GM19328 (cell line): ENCODE results near the gene DOCK6.

Experiments
- ATAC-seq: cut with Tn5 transposase; IDR thresholded peaks from one replicate; pipeline ENCODE4 v1.9.1; 2021; ENCODE audit warnings: mild to moderate bottlenecking, moderate library complexity; ENCODE audit not compliant: unreplicated experiment

DOCK6 gene

GRCh38 chr19:11261971-11262839 is at the start of gene DOCK6:
DOCK6 (minus strand) TSS chr19:11262524; CDS start chr19:11262440, 84 bp downstream.
- no peak for ATAC-seq

DNA sequence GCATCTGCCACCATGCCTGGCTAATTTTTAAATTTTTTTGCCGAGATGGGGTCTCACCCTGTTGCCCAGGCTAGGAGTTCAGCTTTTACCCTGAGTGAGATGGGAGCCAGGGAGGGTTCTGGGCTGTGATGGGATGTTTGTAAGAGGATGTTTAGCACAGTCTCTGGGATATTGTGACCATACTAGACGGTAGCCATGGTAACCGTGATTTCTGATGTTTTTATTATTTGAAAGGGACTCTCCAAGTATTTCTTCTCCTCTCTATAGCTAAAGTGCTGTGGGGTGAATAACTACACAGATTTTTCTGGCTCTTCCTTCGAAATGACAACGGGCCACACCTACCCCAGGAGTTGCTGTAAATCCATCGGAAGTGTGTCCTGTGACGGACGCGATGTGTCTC is 44.0 kb upstream of the DOCK6 start:
- no peak for ATAC-seq

GRCh38 chr19:11304936-11305335 is 42.6 kb upstream of the DOCK6 start:
- no peak for ATAC-seq

DNA sequence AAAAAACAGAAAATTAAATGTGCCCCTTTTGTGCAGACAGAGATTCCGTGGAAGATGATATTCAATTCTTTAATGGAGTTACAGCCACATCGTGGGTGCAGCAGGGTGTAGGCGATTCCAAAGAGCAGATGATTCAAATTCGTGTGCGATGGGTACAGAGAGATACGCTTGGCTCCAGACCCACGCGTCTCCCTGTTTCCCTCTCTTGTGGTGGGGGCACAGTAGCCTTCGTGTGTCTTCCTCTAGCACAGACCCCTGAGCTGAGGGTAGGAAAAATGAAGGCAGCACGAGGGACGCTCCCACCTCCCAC is 38.4 kb upstream of the DOCK6 start:
- no peak for ATAC-seq

DNA sequence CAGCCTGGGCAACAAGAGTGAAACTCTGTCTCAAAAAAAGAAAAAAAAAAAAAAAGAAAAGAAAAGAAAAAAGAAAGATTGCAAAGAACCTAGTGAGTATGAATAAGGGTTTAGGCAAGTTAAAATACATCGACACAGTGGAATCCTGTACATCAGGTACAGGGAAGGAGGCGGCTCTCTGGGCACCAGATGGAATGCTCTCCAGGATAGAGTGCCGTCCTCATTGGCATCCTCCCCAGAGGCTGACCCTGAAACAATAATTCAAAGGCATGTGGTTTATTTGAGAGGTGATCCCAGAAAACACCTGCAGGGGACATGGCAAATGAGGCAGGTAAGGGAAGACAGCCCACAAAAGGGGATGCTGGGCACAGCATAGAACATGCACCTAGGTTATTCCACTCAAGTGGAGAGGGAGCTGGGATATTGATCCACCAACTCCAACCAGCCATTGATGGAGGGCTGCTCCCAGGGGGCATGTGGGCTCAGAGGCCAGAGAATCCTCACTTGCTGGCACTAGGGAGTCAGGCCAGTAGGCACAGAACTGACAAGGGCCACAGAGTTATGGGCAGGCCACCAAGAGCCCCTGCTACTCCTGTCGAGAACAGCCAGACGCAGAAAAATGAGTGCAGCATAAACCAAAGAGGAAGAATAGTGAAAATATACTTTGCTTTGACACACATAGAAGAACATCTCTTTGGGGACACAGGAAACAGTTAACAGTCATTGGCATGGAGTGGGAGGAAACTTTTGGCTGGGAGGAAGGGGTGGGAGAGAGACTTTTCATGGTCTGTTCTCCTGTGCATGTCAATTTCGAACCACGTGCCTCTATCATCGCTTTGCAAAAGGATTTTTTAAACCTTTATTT is 37.9 kb upstream of the DOCK6 start:
- no peak for ATAC-seq

DNA sequence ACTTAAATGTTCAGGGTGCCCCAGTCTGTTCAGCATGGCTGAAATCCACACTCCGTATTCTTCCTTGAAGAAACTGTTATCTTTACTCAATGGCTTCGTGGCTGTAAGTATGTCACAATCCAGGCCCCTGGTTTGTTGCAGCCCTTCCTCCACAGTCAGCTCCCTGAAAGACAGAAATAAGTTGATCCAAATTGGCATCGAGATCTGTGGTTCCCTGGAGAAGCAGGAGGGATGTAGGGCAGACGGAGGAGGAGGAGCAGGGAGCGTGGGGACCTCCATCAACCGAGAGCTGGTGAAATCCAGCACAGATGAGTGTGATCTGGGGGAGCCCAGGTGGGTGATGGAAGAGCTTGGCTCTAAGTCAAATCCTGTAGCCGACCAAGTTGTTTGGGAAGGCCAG is 33.9 kb upstream of the DOCK6 start:
- ATAC-seq: no peak

DNA sequence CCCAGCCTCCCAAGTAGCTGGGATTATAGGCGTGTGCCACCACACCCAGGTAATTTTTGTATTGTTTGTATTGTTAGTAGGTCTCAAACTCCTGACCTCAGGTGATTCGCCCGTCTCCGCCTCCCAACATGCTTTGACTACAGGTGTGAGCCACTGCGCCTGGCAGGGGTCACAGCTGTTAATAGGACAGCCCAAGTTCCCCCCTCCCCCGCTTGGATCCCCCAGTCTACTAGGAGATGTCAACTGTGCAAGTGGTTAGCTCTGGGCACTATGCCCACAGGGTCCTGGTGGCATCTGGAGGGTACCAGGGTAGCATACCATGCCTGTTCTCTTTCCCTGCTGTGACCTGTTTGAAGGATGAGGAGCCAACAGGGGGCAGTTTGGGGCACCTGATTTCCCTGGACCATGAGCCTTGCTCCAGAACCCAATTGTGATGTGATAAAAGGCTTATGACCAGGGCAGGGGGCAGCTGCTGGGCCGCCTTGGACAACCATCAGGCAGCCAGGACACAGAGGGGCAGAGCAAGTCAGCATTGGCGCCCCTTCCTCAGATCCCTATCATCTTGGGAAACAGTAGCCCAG is 33.4 kb upstream of the DOCK6 start, which contains the start of gene TSPAN16:
Gene TSPAN16 (plus strand): TSS at position 496 of the 581 bp plus-strand sequence. CDS start 138 bp downstream, outside the sequence.
- ATAC-seq: no peak

DNA sequence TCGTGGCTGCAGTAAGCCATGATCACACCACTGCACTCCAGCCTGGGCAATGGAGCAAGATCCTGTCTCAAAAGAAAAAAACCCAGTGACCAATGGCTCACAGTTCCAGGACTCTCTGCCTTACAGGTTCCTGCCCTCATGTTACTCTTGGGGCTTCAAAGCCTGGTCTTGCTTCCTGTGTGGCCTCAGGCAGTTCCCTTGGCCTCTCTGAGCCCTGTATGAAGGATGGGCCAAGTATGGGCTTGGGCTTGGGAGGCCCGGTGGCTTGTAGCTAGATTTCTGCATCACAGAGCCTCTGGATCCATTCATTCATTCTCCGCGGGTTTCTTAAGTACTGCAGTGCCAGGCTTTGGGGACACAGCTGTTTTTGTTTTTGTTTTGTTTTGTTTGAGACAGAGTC is 32.9 kb upstream of the DOCK6 start:
- ATAC-seq: no peak

GRCh38 chr19:11293433-11294389 is 31.4 kb upstream of the DOCK6 start:
- no peak for ATAC-seq

DNA sequence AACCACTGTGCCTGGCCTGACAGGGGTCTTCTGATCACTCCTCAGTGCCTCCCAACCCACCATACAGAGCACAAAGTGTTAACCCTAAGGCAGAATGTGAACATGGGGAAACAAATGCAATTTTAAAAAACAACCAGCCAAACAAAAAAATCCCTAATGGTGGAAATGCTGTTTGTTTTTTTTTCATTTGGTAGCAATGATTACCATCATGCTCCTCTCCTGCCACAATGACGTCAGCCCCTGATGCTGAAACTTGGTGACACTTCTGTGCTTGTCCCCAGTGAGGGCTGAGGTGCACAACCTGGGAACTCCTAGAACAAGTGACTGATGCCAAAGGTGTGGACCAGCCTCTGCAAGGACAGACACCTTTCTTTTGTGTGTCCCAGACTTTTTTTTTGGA is 29.7 kb upstream of the DOCK6 start:
- ATAC-seq: no peak

GRCh38 chr19:11291415-11291814 is 29.1 kb upstream of the DOCK6 start:
- no peak for ATAC-seq

DNA sequence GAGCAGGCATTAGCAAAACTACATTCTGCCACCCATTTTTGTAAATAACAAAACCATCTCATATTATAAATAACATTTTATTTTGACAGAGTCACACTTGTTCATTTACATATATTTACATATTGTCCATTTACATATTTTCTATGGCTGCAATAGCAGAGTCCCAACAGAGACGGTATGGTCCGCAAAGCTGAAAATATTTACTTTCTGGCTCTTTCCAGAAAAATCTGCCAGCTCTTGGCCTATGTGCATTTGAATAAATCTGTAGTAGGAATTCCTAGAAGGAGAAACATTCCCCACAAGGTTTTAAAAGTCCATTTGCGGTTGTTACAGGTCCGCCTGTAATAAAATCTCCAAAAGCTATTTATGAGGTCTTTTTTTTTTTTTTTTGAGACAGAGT is 27.9 kb upstream of the DOCK6 start:
- no peak for ATAC-seq

- ATAC-seq: no peak
These were observed 26.0 kb upstream of the DOCK6 start for GRCh38 chr19:11288349-11288748.

- no peak for ATAC-seq
These were observed 24.1 kb upstream of the DOCK6 start for GRCh38 chr19:11286312-11286974.

- ATAC-seq: no peak
These were observed 22.2 kb upstream of the DOCK6 start for GRCh38 chr19:11284515-11284914.

DNA sequence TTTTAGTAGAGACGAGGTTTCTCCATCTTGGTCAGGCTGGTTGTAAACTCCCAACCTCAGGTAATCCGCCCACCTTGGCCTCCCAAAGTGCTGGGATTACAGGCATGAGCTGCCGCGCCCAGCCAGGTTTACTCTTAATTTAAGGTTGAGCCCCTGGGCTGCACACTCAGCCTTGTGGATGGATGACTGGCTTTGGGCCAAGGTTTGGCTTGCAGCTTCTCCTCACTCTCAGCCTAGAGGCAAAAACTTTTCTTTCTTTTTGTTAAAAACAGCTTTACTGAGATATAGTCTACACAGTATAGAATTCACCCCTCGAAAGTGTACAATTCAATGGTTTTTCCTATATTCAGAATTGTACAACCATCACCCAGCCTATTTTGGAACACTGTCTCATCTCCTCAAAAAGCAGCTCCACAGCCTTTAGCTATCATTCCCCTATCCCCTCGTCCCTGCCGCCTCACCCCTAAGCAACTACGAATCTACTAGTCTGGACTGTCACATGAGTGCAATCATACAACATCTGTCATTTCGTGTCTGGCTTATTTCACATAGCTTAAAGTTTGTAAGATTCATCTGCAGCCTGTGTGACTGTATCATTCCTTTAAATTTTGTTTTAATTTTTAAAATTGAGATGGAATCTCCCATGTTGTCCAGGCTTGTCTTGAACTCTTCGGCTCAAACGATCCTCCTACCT is 19.2 kb upstream of the DOCK6 start:
- ATAC-seq: no peak

GRCh38 chr19:11279505-11280236 is 17.3 kb upstream of the DOCK6 start:
- ATAC-seq: no peak

DNA sequence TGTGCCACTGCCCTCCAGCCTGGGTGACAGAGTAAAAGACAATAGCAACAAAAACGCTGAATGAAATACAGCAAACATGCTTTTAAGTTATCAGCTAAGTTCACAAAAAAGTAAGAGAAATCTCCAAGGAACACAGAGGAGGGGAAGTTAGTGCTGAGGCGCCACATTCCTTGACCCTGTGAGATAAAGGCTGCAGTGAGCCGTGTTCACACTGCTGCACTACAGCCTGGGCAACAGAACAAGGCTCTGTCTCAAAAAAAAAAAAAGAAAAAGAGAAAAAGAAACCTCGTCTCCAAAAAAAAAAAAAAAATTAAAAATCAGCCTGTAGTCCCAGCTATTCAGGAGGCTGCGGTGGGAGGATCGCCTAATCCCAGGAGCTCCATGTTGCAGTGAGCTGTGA is 16.3 kb upstream of the DOCK6 start:
- ATAC-seq: no peak
